Trophoblast cell (in vitro differentiated cells and primary cell): ENCODE data around the gene MAML3.

Experiments
- DNase-seq, 2 donors: peaks; one replicate each; pipeline ENCODE4 v3.0.0-alpha.2; 2016
- H2AFZ ChIP-seq: 2 replicates; pipeline ENCODE4 v1.6.1; 2013; ENCODE audit warnings: low read length, moderate library complexity, mild to moderate bottlenecking; ENCODE audit not compliant: insufficient read depth, poor library complexity
- H2AK5ac ChIP-seq: 2 replicates; pipeline ENCODE4 v1.6.1; 2013; ENCODE audit warnings: mild to moderate bottlenecking, low read length
- H2BK120ac ChIP-seq: 2 replicates; pipeline ENCODE4 v1.6.1; 2013; ENCODE audit warnings: low read length, mild to moderate bottlenecking, moderate library complexity; ENCODE audit not compliant: insufficient read depth, poor library complexity
- H2BK12ac ChIP-seq: 2 replicates; pipeline ENCODE4 v1.6.1; 2013; ENCODE audit warnings: mild to moderate bottlenecking, low read length, moderate library complexity
- H2BK5ac ChIP-seq: 2 replicates; pipeline ENCODE4 v1.6.1; 2013; ENCODE audit warnings: low read length, low read depth, moderate library complexity, mild to moderate bottlenecking; ENCODE audit not compliant: poor library complexity
- H3K14ac ChIP-seq: 2 replicates; pipeline ENCODE4 v1.6.1; 2013; ENCODE audit warnings: mild to moderate bottlenecking, low read length
- H3K18ac ChIP-seq: 2 replicates; pipeline ENCODE4 v1.6.1; 2013; ENCODE audit warnings: mild to moderate bottlenecking, low read length
- H3K23ac ChIP-seq: 2 replicates; pipeline ENCODE4 v1.6.1; 2013; ENCODE audit warnings: low read length
- H3K27ac ChIP-seq: 2 replicates; pipeline ENCODE4 v1.5.1; 2013; ENCODE audit warnings: low read depth, mild to moderate bottlenecking, inconsistent platforms, low read length, moderate library complexity
- H3K27me3 ChIP-seq: 2 replicates; pipeline ENCODE4 v1.6.1; 2013; ENCODE audit warnings: inconsistent platforms, mild to moderate bottlenecking, low read length, moderate library complexity; ENCODE audit not compliant: insufficient read depth
- H3K36me3 ChIP-seq, 2 experiments: 1 replicate in 1 of 2; 2 replicates in 1 of 2; pipeline ENCODE4 v1.6.1; 2013; ENCODE audit warnings: low read length in 2 of 2, mild to moderate bottlenecking in 2 of 2, moderate library complexity in 1 of 2; ENCODE audit not compliant: insufficient read depth in 2 of 2, control insufficient read depth in 1 of 2
- H3K4ac ChIP-seq: 2 replicates; pipeline ENCODE4 v1.6.1; 2013; ENCODE audit warnings: low read depth, mild to moderate bottlenecking, low read length, moderate library complexity
- H3K4me1 ChIP-seq, 2 experiments: 1 replicate in 1 of 2; 2 replicates in 1 of 2; pipeline ENCODE4 v1.6.1; 2013; ENCODE audit warnings: low read length in 2 of 2, mild to moderate bottlenecking in 2 of 2, moderate library complexity in 1 of 2; ENCODE audit not compliant: insufficient read depth in 2 of 2, control insufficient read depth in 1 of 2
- H3K4me2 ChIP-seq: 2 replicates; pipeline ENCODE4 v1.6.1; 2013; ENCODE audit warnings: inconsistent platforms, mild to moderate bottlenecking, low read length, moderate library complexity
- H3K4me3 ChIP-seq: 2 replicates; pipeline ENCODE4 v1.5.1; 2013; ENCODE audit warnings: mild to moderate bottlenecking, low read depth, low read length, inconsistent platforms
- H3K79me1 ChIP-seq: one replicate; pipeline ENCODE4 v1.6.1; 2013; ENCODE audit warnings: low read length
- H3K79me2 ChIP-seq: 2 replicates; pipeline ENCODE4 v1.6.1; 2013; ENCODE audit warnings: low read length, mild to moderate bottlenecking; ENCODE audit not compliant: control insufficient read depth, insufficient read depth, poor library complexity
- H3K9ac ChIP-seq: 2 replicates; pipeline ENCODE4 v1.6.1; 2013; ENCODE audit warnings: mild to moderate bottlenecking, low read length
- H3K9me3 ChIP-seq: 2 replicates; pipeline ENCODE4 v1.6.1; 2013; ENCODE audit warnings: low read depth, mild to moderate bottlenecking, control low read depth, inconsistent platforms, low read length; ENCODE audit not compliant: insufficient read depth
- H4K12ac ChIP-seq: 2 replicates; pipeline ENCODE4 v1.6.1; 2013; ENCODE audit warnings: low read depth, mild to moderate bottlenecking, low read length, moderate library complexity
- H4K8ac ChIP-seq: 2 replicates; pipeline ENCODE4 v1.6.1; 2013; ENCODE audit warnings: low read depth, mild to moderate bottlenecking, low read length, moderate library complexity
- H4K91ac ChIP-seq: one replicate; pipeline ENCODE4 v1.6.1; 2013; ENCODE audit warnings: low read depth, mild to moderate bottlenecking, low read length, moderate library complexity
- WGBS: extraction: QIAGEN DNeasy Blood & Tissue Kit; methylation state at CpG from one replicate; pipeline ENCODE4 v1.1.7; 2013; ENCODE audit warnings: missing lambda C conversion rate; ENCODE audit not compliant: insufficient read length, insufficient coverage; ENCODE audit errors: extremely low coverage; 5-methylcytosine and 5-hydroxymethylcytosine counted together

Gene MAML3

DNA sequence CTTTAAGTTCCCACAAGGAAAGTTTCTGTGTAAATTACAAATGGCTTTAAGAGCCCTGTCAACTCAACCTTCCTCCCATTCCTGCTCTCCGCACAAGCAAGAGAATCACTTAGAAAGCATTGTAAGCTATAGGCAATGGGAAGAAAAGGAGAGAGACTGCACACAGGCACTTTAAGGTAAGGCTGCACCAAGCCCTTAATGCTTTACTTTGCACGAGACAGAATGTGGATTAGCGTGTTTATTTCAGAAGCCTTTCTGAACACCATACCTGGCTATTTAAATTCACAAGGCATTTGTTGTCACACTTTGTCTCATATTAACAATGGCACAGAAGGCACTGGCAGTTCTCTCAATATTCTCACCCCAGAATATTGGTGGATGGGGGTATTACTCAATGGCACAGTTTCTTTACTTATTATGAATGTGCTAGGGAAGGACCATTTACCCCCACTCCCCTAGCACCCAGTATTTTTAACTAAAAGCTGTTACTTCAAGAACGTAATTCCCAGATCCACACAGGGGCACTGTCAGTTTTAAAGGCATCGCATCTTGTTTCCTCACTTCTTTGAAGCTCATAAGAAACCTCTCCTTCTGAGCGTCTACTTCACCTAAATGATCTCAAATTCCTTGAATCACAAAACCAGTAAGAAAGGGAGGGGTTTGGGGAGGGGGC lies 150.0 kb downstream of the MAML3 start:
- Histone ChIP-seq H3K14ac (no peak overlapping the region), H2BK12ac (no peak overlapping the region)

DNA sequence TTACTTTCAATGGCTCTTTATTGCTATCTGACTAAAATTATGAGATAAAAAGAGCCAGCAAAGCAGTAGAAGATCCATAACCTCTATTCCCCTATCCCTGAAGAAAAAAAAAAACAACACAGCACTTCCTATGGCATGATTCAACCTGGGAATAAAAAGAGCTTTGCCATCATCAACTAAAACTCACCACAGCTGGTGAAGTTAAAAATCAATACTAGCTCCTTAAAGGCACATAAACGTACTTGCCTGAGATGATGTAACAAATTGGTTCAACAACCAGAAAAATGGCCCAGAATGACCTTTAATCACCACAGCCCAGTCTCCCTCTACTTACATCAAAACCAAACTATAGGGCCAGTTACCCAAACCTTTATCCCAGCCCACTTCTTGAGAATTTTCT lies 153.8 kb downstream of the MAML3 start:
- Histone ChIP-seq H3K4ac (no peak overlapping the region), H4K8ac (no peak overlapping the region), H4K91ac (no peak overlapping the region), H3K14ac (no peak overlapping the region), H3K4me2 (no peak overlapping the region), H2BK12ac (no peak overlapping the region), H3K27me3 (no peaks in the 10 kb centered on the region), H3K23ac (no peak overlapping the region), H3K36me3 (no peaks in the 10 kb centered on the region), H2AFZ (no peak overlapping the region), H2BK5ac (no peak overlapping the region), H3K4me1 (no peaks in the 10 kb centered on the region), H3K79me2 (no peaks in the 10 kb centered on the region), H3K9me3 (no peaks in the 10 kb centered on the region), H3K27ac (no peak overlapping the region), H3K18ac (no peak overlapping the region), H4K12ac (no peak overlapping the region), H3K9ac (no peak overlapping the region), H2BK120ac (no peak overlapping the region), H3K4me3 (no peak overlapping the region), H2AK5ac (no peak overlapping the region), H3K79me1 (no peaks in the 10 kb centered on the region)
- DNase-seq: no peak
- WGBS: no CpG with 5 or more reads among the region's 1 CpG

More for the DNA sequence above, 150.0 kb downstream of the MAML3 start:
- Histone ChIP-seq H2BK5ac (no peak overlapping the region), H3K27me3 (no peaks in the 10 kb centered on the region), H3K23ac (no peak overlapping the region), H3K4me2 (peak overlapping the region; percentile 63), H3K9me3 (no peaks in the 10 kb centered on the region), H3K9ac (no peak overlapping the region), H3K4me3 (no peak overlapping the region), H4K91ac (no peak overlapping the region), H4K8ac (no peak overlapping the region), H3K79me1 (no peaks in the 10 kb centered on the region), H3K4me1 (no peaks in the 10 kb centered on the region), H2AFZ (no peak overlapping the region), H2BK120ac (no peak overlapping the region), H3K4ac (no peak overlapping the region), H4K12ac (no peak overlapping the region), H3K18ac (no peak overlapping the region), H3K36me3 (no peaks in the 10 kb centered on the region), H2AK5ac (no peak overlapping the region), H3K79me2 (no peaks in the 10 kb centered on the region), H3K27ac (no peak overlapping the region)
- no CpG with 5 or more reads among the region's 6 CpGs for WGBS
- no peak for DNase-seq

DNA sequence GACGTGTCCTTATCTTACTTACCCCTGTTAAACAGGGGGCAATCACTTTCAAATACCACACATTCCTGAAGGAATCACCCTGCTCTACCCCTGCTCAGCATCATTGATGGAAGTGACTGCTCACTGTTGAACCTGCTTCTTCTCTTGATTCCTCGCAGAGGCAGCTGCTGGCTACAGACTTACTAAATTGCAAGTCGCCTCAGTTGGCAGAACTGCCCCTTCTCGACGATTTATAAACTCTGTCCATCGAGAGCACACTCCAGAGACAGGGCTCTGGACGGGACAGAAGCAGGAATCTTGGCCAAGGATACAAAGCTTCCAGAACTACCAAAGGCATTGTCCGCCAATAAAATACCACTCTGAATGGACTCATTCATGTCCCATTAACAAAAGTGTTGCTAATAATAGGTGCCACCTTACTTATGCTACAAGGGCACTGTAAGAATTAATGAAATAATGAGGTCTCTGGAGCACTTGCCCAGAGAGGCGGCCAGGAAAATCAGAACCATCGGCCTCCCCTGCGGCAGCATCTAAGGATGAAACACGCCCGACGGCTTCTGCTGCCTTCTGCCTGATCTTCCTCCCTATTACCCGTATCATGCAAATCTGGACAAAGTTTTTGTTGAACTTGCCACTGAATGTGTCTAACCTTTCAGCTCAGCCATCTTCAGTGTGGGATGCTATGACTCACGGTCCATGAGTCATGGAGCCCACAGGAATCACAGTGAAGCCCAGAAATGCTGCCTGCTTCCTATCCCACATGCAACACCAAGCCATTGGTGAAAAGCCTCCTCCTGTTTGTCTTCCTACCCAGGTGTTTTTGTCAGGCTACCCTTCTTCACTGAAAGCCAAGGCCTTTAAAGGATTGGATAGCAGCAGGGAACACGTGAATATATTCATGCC lies 164.9 kb downstream of the MAML3 start:
- Histone ChIP-seq H2BK5ac (no peak overlapping the region), H4K8ac (no peak overlapping the region), H2BK12ac (no peak overlapping the region), H3K9ac (no peak overlapping the region), H2AFZ (no peak overlapping the region), H3K18ac (no peak overlapping the region), H3K27me3 (no peaks in the 10 kb centered on the region), H3K79me2 (no peaks in the 10 kb centered on the region), H2BK120ac (no peak overlapping the region), H3K27ac (no peak overlapping the region), H3K4me3 (no peak overlapping the region), H4K12ac (no peak overlapping the region), H3K23ac (no peak overlapping the region), H3K4me2 (no peak overlapping the region), H3K36me3 (no peaks in the 10 kb centered on the region), H3K4ac (no peak overlapping the region), H2AK5ac (no peak overlapping the region), H4K91ac (no peak overlapping the region), H3K9me3 (no peaks in the 10 kb centered on the region), H3K79me1 (no peaks in the 10 kb centered on the region), H3K4me1 (peaks cover 8 to 11% of the 10 kb centered on the region in 2 experiments), H3K14ac (no peak overlapping the region)
- WGBS: no CpG with 5 or more reads among the region's 17 CpGs
- peak; percentile 84 to 95 for DNase-seq

DNA sequence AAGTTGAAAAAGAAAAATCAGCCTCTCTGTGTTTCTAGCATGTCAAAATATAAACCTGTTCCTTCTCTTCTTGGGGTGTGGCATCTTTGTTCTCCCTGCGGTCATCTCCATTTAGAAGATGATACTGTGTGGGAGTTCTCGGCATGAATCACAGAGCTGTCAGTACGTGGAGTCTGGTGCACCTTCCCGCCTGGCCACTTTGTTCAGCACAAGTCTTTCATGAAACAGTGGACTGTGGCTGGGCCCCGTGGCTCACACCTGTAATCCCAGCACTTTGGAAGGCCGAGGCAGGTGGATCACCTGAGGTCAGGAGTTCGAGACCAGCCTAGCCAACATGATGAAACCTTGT lies 166.5 kb downstream of the MAML3 start:
- no CpG with 5 or more reads among the region's 7 CpGs for WGBS
- Histone ChIP-seq H3K18ac (no peak overlapping the region), H3K36me3 (no peaks in the 10 kb centered on the region), H3K9me3 (no peaks in the 10 kb centered on the region), H4K91ac (no peak overlapping the region), H3K79me2 (no peaks in the 10 kb centered on the region), H2AFZ (no peak overlapping the region), H3K79me1 (no peaks in the 10 kb centered on the region), H3K4me2 (no peak overlapping the region), H4K12ac (no peak overlapping the region), H2BK5ac (no peak overlapping the region), H3K27ac (no peak overlapping the region), H3K4me1 (peaks cover 8 to 11% of the 10 kb centered on the region in 2 experiments), H2AK5ac (no peak overlapping the region), H3K23ac (no peak overlapping the region), H3K27me3 (no peaks in the 10 kb centered on the region), H3K4me3 (no peak overlapping the region), H2BK120ac (no peak overlapping the region), H3K14ac (no peak overlapping the region), H3K9ac (no peak overlapping the region), H4K8ac (no peak overlapping the region), H2BK12ac (no peak overlapping the region), H3K4ac (no peak overlapping the region)
- DNase-seq: no peak
